Stimulated activated CD4-positive, alpha-beta T cell treated with anti-CD3 and anti-CD28 coated beads, Interleukin-15, amount 100 ng/mL, for 24 hours (primary cell): ENCODE data around the gene LYRM2.

Experiments
- DNase-seq: peaks from one replicate; pipeline ENCODE4 v3.0.0-alpha.2; 2020

Gene LYRM2

GRCh38 chr6:89553431-89553830 is 85.1 kb downstream of the LYRM2 start:
- DNase-seq, result no peak

- no peak for DNase-seq
These were observed 91.3 kb downstream of the LYRM2 start for GRCh38 chr6:89547281-89547680.

GRCh38 chr6:89542866-89543265 is 95.7 kb downstream of the LYRM2 start:
- no peak for DNase-seq

- no peak for DNase-seq
These were observed 96.3 kb downstream of the LYRM2 start for GRCh38 chr6:89542081-89542857.

- DNase-seq, result no peak
These were observed 98.8 kb downstream of the LYRM2 start for GRCh38 chr6:89539779-89540178.

GRCh38 chr6:89536231-89536630 is 102.3 kb downstream of the LYRM2 start:
- DNase-seq, result no peak

- no peak for DNase-seq
These were observed 107.6 kb downstream of the LYRM2 start for GRCh38 chr6:89530982-89531381.

- no peak for DNase-seq
These were observed 109.7 kb downstream of the LYRM2 start for GRCh38 chr6:89528866-89529265.

- DNase-seq, result no peak
These were observed 110.9 kb downstream of the LYRM2 start for GRCh38 chr6:89527634-89528033.

- DNase-seq, result no peak
These were observed 112.0 kb downstream of the LYRM2 start for GRCh38 chr6:89526563-89526869.

GRCh38 chr6:89525786-89526562 is 112.6 kb downstream of the LYRM2 start:
- DNase-seq, result no peak

GRCh38 chr6:89522778-89523177 is 115.8 kb downstream of the LYRM2 start:
- DNase-seq, result no peak

- DNase-seq, result no peak
These were observed 117.8 kb downstream of the LYRM2 start for GRCh38 chr6:89520736-89521135.

- no peak for DNase-seq
These were observed 120.0 kb downstream of the LYRM2 start for GRCh38 chr6:89518352-89519055.
